HEK293 (cell line): Measurements from ENCODE around the gene BTBD9.

Source experiments
- CTCF ChIP-seq: fragments of 450-650 bp; formaldehyde crosslinking; IDR thresholded peaks from 2 replicates; pipeline ENCODE4 v1.5.1; 2016; ENCODE audit warnings: missing biosample characterization, missing genetic modification characterization
- KLF9 ChIP-seq: fragments of 450-650 bp; formaldehyde crosslinking; IDR thresholded peaks from 2 replicates; pipeline ENCODE4 v1.5.1; 2016; ENCODE audit warnings: missing biosample characterization, missing genetic modification characterization, low read depth
- PRDM10 ChIP-seq: fragments of 450-650 bp; formaldehyde crosslinking; IDR thresholded peaks from 2 replicates; pipeline ENCODE4 v1.5.1; 2016; ENCODE audit warnings: missing biosample characterization, missing genetic modification characterization
- PRDM4 ChIP-seq: fragments of 450-650 bp; formaldehyde crosslinking; IDR thresholded peaks from 2 replicates; pipeline ENCODE4 v1.5.1; 2017; ENCODE audit warnings: missing biosample characterization, missing genetic modification characterization
- ZBTB21 ChIP-seq: fragments of 450-650 bp; formaldehyde crosslinking; IDR thresholded peaks from 2 replicates; pipeline ENCODE4 v1.5.1; 2017; ENCODE audit warnings: missing biosample characterization, missing genetic modification characterization
- ZNF280D ChIP-seq: fragments of 450-650 bp; formaldehyde crosslinking; IDR thresholded peaks from 2 replicates; pipeline ENCODE4 v1.5.1; 2016; ENCODE audit warnings: missing biosample characterization, missing genetic modification characterization
- ZNF571 ChIP-seq: fragments of 450-650 bp; formaldehyde crosslinking; IDR thresholded peaks from 2 replicates; pipeline ENCODE4 v1.5.0; 2017; ENCODE audit warnings: missing biosample characterization, missing genetic modification characterization
- ZNF768 ChIP-seq: fragments of 450-650 bp; formaldehyde crosslinking; IDR thresholded peaks from 2 replicates; pipeline ENCODE4 v1.5.1; 2018; ENCODE audit warnings: missing biosample characterization, mild to moderate bottlenecking, missing genetic modification characterization
- ZSCAN23 ChIP-seq: fragments of 450-650 bp; formaldehyde crosslinking; IDR thresholded peaks from 2 replicates; pipeline ENCODE4 v1.5.1; 2016; ENCODE audit warnings: missing biosample characterization, missing genetic modification characterization

- TF ChIP-seq PRDM4 (tag by site-specific recombination) = no peak
- no peak for TF ChIP-seq ZNF571 (tag by site-specific recombination)
- TF ChIP-seq ZSCAN23 (tag by site-specific recombination) = no peak
- no peak for TF ChIP-seq ZBTB21
- no peak for TF ChIP-seq CTCF (tag by site-specific recombination)
- TF ChIP-seq KLF9 = no peak
- TF ChIP-seq ZNF768 (tag by site-specific recombination) = no peak
- no peak for TF ChIP-seq PRDM10 (tag by site-specific recombination)
- no peak for TF ChIP-seq ZNF280D
These were observed 160.4 kb downstream of the BTBD9 start for GRCh38 chr6:38479331-38479730.
